ENCODE results near the gene METTL22.

Gene METTL22

GRCh38 chr16:8697965-8698364 lies 76.5 kb downstream of the METTL22 start:
- no peak for DNase-seq
